Muscle of leg (tissue), 11 donors: ENCODE measurements around the gene TBCCD1. TPM values are rescaled to one million over a fixed set of nuclear protein-coding genes. Genes with fewer than 3 reads are reported as not detected.

ENCODE experiments used
- DNase-seq: peaks from one replicate; pipeline ENCODE4 v3.0.0; 2013
- H3K27ac ChIP-seq: one replicate; pipeline ENCODE4 v1.5.1; 2013; ENCODE audit warnings: mild to moderate bottlenecking, low read length, control low read depth
- H3K27me3 ChIP-seq: one replicate; pipeline ENCODE4 v1.6.1; 2013; ENCODE audit warnings: low read length; ENCODE audit not compliant: control insufficient read depth, insufficient read depth
- H3K36me3 ChIP-seq: one replicate; pipeline ENCODE4 v1.6.1; 2013; ENCODE audit warnings: low read length; ENCODE audit not compliant: control insufficient read depth, insufficient read depth
- H3K4me1 ChIP-seq: one replicate; pipeline ENCODE4 v1.6.1; 2013; ENCODE audit warnings: low read length; ENCODE audit not compliant: control insufficient read depth, insufficient read depth
- H3K4me3 ChIP-seq: one replicate; pipeline ENCODE4 v1.5.1; 2013; ENCODE audit warnings: low read length, control low read depth
- H3K9me3 ChIP-seq: replicated peaks from 2 replicates; pipeline ENCODE4 v1.6.1; 2013; ENCODE audit warnings: low read depth, low read length; ENCODE audit not compliant: control insufficient read depth
- whole genome bisulfite sequencing: methylation state at CpG from one replicate; pipeline ENCODE4 v1.1.5; 2013; ENCODE audit warnings: missing lambda C conversion rate; ENCODE audit not compliant: insufficient coverage; 5-methylcytosine and 5-hydroxymethylcytosine counted together
- polyA plus RNA-seq, 8 donors: library from polyadenylated mRNA; unstranded; fragments of 120-200 nt; gene quantifications; one replicate each; pipeline versions ENCODE4 v1.2.1 to v1.2.3, GENCODE V29; 2013; ENCODE audit warnings: inconsistent platforms in 1 of 8, low replicate concordance in 1 of 8; ENCODE audit not compliant: insufficient read length in 8 of 8, insufficient read depth in 1 of 8
- total RNA-seq: library from RNA; stranded (reverse); fragments of 120-200 nt; gene quantifications from one replicate; pipeline ENCODE4 v1.2.4, GENCODE V29; 2013

TBCCD1 gene
- total and polyA plus RNA-seq, 9 donors, result 8.5 to 14.3 (median 11.0) TPM

DNA sequence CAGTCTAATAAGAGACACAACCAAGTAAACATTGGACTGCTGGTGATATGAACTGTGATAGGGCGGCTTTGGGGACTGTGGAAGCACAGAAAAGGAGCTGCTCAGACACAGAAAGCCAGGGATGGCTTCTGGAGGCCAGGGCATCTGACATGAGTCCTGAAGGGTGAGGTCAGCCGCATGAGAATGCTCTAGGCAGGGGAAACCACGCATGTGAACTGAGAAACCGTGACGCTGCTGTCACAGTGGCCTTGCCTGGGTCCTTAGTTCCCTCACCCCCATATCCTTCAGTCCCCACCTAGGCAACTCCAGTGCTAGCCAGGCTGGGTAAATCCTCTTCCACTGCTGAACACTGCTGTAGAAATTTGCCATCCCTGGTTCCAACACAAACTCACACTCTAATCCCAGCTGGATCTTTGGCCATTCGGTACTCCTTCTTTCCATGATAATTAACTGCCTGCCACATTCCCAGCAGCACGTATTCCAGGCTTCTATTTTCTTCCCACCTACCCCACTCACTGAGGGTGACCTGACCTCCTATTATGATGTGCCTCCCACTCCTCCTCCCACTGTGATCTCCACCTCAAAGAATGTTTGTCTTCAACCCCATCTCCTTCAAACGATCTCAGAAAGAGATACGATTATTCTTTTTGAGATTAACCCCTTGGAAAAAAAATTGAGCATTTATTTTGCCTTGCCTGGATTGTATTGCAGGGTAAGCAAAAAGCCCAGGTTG, 54.4 kb downstream of the TBCCD1 start:
- H3K4me3 ChIP-seq, result no peak overlapping the region
- WGBS, result 42% methylated on average over 5 of the region's 9 CpGs

DNA sequence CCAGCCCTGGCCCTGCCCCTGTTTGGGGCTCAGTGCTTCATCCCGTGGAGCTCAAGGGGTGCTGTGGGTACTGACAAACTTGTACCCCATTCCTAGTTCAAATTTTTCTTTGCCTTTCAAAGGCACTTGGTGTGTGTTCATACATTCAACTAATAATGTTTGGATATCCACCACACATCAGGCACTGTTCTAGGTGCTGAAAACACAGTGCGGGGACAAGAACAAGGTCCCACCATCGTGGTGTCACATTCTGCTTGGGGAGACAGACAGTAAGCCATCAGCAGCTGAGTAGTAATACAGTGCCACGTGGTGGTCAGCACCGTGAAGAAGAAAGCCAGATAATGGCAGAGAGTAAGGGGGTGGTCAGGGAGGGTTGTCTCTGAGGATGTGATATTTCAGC, 55.4 kb downstream of the TBCCD1 start:
- Histone ChIP-seq H3K4me3 (no peak overlapping the region), H3K4me1 (no peaks in the 10 kb centered on the region), H3K9me3 (no peaks in the 10 kb centered on the region), H3K27ac (no peak overlapping the region), H3K27me3 (peaks cover 5% of the 10 kb centered on the region), H3K36me3 (no peaks in the 10 kb centered on the region)
- no peak for DNase-seq
- WGBS, result 67% methylated on average over 5 of the region's 5 CpGs

More for the DNA sequence above, 54.4 kb downstream of the TBCCD1 start:
- Histone ChIP-seq H3K27ac (no peak overlapping the region), H3K4me1 (no peaks in the 10 kb centered on the region), H3K27me3 (peaks cover 5% of the 10 kb centered on the region), H3K36me3 (no peaks in the 10 kb centered on the region), H3K9me3 (no peaks in the 10 kb centered on the region)
- no peak for DNase-seq

DNA sequence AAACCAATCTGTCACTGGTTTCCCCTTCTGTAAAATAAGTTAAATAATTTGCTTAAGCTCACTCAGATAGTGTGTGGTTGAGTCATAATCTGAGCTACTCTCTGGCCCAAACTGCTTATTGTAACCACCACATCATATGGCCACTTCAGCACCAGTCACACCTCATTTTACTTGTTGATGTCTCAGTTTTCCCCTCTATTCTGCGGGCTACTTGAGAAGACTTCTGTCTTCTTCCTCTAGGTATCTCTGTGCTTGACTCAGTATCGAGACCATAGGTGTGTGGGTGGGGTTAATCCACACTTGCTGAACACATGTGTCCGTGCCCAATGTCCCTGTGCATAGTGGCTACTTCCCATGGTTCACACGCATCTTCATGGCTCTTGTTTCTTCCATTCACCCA, 55.9 kb downstream of the TBCCD1 start:
- Histone ChIP-seq H3K27ac (no peak overlapping the region), H3K9me3 (no peaks in the 10 kb centered on the region), H3K27me3 (peaks cover 5% of the 10 kb centered on the region), H3K4me3 (no peak overlapping the region), H3K4me1 (no peaks in the 10 kb centered on the region), H3K36me3 (no peaks in the 10 kb centered on the region)
- DNase-seq, result no peak
- WGBS, result 88% methylated on average over 3 of the region's 4 CpGs

DNA sequence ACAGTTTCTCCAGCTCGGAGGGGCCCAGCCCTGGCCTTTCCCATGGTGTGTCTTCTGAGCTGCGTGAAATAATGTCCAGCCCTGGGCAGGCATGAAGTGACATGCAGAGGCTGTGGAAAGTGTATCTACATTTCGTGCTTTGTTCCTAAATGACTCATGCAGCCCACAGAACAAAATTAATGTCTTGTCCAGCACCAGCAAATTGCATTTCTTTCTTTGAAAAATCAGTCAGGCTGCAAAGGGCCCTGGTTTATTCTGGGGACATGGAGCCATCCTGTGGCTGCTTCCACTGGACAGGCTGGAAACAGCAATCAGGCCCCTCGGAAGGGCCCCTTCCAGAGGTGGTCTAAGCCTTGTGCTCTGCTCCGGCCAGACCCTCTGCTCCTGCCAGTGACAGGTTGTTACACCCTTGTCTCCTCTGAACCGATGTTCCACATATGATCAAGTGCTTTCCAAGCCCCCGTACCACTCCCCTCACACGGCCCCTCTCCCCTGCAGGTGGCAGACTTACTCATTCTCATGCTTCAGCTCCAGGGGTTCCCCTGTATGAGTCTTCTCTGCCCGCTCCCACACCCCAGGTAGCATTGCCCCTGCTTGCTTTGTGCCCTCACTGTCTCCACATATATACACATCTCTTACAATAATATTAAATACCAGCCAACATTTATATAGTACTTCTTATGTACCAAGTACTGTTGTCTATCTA, 56.6 kb downstream of the TBCCD1 start:
- Histone ChIP-seq H3K27ac (no peak overlapping the region), H3K36me3 (no peaks in the 10 kb centered on the region), H3K4me3 (no peak overlapping the region), H3K27me3 (peaks cover 5% of the 10 kb centered on the region), H3K9me3 (no peaks in the 10 kb centered on the region), H3K4me1 (no peaks in the 10 kb centered on the region)
- WGBS, result 42% methylated on average over 8 of the region's 9 CpGs
- no peak for DNase-seq

DNA sequence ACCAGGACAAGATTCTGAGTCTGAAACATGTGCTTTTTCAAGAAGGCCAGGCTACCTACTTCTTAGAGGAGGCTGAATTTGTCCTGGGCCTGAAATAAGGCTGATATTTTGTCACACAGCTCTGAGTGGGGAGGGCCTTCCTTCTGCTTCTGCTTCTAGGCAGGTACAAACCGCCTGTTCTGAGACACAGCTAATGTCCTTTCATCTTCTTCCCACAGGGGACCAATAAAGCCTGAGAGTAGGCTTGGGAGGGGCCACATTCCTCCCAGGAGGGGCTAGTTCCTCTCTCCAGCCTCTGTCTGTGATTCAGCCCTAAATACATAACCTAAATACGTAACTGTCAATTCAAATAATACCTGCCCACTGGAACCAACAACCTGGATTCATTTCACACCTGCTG, 57.7 kb downstream of the TBCCD1 start:
- Histone ChIP-seq H3K36me3 (no peaks in the 10 kb centered on the region), H3K9me3 (no peaks in the 10 kb centered on the region), H3K27ac (no peak overlapping the region), H3K4me1 (no peaks in the 10 kb centered on the region), H3K4me3 (no peak overlapping the region), H3K27me3 (peaks cover 5% of the 10 kb centered on the region)
- WGBS, result 71% methylated on average over 1 of the region's 2 CpGs
- no peak for DNase-seq

DNA sequence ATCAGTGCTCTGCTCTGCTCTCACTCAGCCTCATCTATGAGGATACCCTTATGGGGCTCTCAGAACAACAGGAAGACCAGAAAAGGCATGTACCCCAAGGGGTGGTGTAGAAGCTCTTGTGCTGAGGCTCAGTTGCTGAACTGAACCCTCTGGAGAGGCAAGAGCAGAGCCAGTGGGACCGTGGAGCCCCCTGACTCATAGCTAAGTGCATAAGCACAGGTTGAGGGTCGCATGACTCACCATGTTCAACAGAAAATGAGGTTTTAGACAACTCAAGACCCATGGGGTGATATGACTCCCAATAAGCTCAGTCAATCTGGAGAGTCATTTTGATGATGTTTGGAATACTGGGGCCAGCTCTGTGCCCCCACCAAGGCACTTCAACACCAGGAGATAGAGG, 60.3 kb downstream of the TBCCD1 start:
- Histone ChIP-seq H3K4me3 (no peak overlapping the region), H3K9me3 (no peaks in the 10 kb centered on the region), H3K36me3 (no peaks in the 10 kb centered on the region), H3K27ac (no peak overlapping the region), H3K27me3 (peaks cover 6% of the 10 kb centered on the region), H3K4me1 (no peaks in the 10 kb centered on the region)
- no peak for DNase-seq
- 83% methylated on average over 2 of the region's 2 CpGs for whole genome bisulfite sequencing

DNA sequence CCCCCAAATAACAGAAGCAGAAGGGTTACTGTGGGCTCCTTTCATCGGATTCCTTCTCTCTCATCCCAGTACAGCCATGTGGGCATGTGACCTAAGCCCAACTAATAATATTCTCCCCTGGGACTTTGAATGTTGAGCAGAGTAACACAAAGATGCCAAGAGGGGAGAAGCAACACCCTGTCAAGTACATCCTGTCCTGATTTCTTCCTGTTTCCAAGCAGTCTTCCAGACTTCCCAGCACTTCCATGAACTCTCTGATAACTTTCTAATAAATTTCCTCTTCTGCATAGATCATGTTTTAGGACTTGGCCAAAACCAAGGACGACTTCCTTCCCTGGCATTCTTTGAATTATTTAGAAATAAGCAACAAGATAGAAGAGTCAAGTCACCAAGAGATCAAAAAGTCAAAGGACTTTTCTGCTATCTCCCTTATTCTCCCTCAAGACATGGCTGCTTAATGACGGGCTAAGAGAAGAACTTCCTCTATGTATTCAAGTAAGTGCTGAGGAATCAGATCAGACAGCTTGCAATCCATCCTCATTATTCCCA, 60.9 kb downstream of the TBCCD1 start:
- DNase-seq, result no peak

DNA sequence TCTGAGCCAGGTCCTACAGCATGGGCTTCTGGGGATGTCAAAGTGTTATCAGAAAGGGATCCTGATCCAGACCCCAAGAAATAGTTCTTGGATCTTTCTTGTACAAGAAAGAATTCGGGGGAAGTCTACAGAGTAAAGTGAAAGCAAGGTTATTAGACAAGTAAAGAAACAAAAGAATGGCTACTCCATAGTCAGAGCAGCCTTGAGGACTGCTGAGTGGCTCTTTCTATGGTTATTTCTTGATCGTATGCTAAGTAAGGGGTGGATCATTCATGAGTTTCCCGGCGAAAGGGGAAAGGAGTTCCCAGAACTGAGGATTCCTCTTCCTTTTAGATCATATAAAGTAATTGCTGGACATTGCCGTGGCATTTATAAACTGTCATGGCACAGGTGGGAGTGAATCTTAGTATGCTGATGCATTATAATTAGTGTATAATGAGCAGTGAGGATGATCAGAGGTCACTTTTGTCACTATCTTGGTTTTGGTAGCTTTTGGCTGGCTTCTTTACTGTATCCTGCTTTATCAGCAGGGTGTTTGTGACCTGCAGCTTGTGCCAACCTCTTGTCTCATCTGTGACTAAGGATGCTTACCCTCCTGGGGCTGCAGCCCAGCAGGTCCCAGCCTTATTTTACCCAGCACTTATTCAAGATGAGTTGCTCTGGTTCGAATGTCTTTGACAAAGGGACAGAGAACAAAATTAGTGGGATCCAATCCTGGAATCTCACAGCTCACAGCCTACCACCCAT, 64.0 kb downstream of the TBCCD1 start:
- H3K4me3 ChIP-seq, result no peak overlapping the region
- WGBS, result 80% methylated on average over 2 of the region's 6 CpGs
- no peaks in the 10 kb centered on the region for H3K36me3 ChIP-seq
- H3K4me1 ChIP-seq, result no peaks in the 10 kb centered on the region
- no peak for DNase-seq
- no peak overlapping the region for H3K27ac ChIP-seq
- peaks cover 3% of the 10 kb centered on the region for H3K9me3 ChIP-seq
- H3K27me3 ChIP-seq, result peaks cover 3% of the 10 kb centered on the region

More for the DNA sequence above, 60.9 kb downstream of the TBCCD1 start:
- Histone ChIP-seq H3K4me1 (no peaks in the 10 kb centered on the region), H3K4me3 (no peak overlapping the region), H3K9me3 (no peaks in the 10 kb centered on the region), H3K27me3 (peaks cover 3% of the 10 kb centered on the region), H3K27ac (no peak overlapping the region), H3K36me3 (no peaks in the 10 kb centered on the region)
- no CpG with 5 or more reads among the region's 3 CpGs for WGBS

DNA sequence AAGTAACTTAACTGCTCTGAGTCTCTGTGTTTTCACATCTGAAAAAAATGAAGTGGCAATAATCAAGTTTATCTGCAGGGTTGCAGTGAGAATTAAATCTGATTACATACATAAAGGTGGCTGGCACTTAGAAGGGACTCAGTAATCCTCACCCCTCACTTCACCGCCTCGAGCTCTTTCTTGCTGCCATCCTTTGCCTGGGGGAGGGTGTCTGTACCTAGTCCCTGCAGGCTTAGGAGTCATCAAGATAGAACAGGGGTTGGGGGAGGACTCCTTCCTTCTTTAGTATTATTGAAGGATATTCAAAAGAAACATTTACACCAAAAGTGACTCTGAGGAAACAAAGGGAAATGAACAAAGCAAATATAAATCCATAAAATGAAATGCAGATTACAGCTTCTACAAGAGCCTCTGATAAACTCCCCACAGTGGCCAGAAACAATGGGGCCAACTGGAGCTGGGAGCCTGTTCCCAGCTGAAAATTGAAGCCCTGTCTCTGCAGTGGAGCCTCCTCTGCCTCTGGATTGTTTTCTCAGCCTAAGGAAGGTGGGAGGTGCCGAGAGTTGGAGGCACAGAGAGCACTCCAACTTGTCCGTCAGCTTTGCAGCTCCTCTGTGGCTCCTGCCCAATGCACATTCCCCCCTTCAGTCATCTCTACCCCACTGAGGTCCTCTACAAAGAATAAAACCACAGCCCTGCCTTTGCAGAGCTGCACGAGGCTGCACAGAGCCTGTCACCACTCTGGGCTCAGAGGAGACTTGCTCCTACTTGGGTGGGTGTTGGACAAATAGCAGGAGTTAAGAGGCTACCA, 64.8 kb downstream of the TBCCD1 start:
- peaks cover 3% of the 10 kb centered on the region for H3K9me3 ChIP-seq
- H3K27ac ChIP-seq, result no peak overlapping the region
- H3K4me3 ChIP-seq, result no peak overlapping the region
- H3K4me1 ChIP-seq, result no peaks in the 10 kb centered on the region
- DNase-seq, result no peak
- H3K27me3 ChIP-seq, result peaks cover 3% of the 10 kb centered on the region
- H3K36me3 ChIP-seq, result no peaks in the 10 kb centered on the region
- no CpG with 5 or more reads among the region's 5 CpGs for WGBS
